ENCODE data around the gene C6orf47. TPM values are rescaled to one million over a fixed set of nuclear protein-coding genes. Genes with fewer than 3 reads are reported as not detected.

C6orf47 gene
- total and polyA plus RNA-seq, 10 of the 15 experiments (the other 5 are each of a cell fraction or from before 2014, with no cell fraction given): 0.16 to 20.4 (median 17.3) TPM; not detected in 1

DNA sequence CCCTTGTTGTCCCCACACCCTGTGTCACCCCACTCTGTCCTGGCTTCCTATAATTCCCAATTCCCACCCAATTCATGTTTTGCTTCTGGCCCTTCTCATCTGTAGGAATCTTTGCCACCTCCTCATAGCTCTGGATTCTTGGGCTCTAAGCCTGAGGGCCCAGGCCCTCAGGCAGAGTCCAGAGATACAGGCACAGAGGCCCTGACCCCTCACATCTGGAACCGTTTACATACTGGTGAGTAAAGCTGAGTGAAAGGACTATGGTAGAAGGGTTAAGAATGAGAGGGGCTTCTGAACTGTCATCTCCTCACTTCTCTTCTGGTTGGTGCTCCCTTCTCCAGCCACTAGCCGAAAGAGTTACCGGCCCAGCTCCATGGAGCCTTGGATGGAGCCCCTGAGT, 26.4 kb downstream of the C6orf47 start (continued):
- TF ChIP-seq, protein P1, sequence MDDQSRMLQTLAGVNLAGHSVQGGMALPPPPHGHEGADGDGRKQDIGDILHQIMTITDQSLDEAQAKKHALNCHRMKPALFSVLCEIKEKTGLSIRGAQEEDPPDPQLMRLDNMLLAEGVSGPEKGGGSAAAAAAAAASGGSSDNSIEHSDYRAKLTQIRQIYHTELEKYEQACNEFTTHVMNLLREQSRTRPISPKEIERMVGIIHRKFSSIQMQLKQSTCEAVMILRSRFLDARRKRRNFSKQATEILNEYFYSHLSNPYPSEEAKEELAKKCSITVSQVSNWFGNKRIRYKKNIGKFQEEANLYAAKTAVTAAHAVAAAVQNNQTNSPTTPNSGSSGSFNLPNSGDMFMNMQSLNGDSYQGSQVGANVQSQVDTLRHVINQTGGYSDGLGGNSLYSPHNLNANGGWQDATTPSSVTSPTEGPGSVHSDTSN (IDR thresholded peaks at IDR 0.05; ENCODE audit: insufficient replicate concordance, low read depth, low read length): no peak
- TF ChIP-seq SREBF2 (IDR thresholded peaks at IDR 0.05; ENCODE audit: low read length) (no peak), SRF (IDR thresholded peaks at IDR 0.05; ENCODE audit: low read depth in 2 of 2, low read length in 2 of 2) (no peak), SMC3 (IDR thresholded peaks at IDR 0.05; ENCODE audit: borderline replicate concordance, low read length) (no peak), CHD1 (IDR thresholded peaks at IDR 0.05; ENCODE audit: low read depth, low read length) (no peak), HDGF (IDR thresholded peaks at IDR 0.05) (no peak), RELA (IDR thresholded peaks at IDR 0.05; ENCODE audit: borderline replicate concordance, partially characterized antibody) (no peak), CREB1 (IDR thresholded peaks at IDR 0.05; ENCODE audit: low read depth) (no peak), RFX5 (IDR thresholded peaks at IDR 0.05; ENCODE audit: low read depth, low read length) (no peak), TCF3 (IDR thresholded peaks at IDR 0.05; ENCODE audit: borderline replicate concordance, insufficient read depth, low read depth, low read length) (no peak), ZBED1 (IDR thresholded peaks at IDR 0.05; ENCODE audit: borderline replicate concordance) (no peak), KDM1A (IDR thresholded peaks at IDR 0.05; ENCODE audit: borderline replicate concordance) (no peak), BHLHE40 (IDR thresholded peaks at IDR 0.05; ENCODE audit: borderline replicate concordance in 1 of 2, low read depth in 2 of 2, low read length in 1 of 2) (no peak)
- TF ChIP-seq, protein P2, sequence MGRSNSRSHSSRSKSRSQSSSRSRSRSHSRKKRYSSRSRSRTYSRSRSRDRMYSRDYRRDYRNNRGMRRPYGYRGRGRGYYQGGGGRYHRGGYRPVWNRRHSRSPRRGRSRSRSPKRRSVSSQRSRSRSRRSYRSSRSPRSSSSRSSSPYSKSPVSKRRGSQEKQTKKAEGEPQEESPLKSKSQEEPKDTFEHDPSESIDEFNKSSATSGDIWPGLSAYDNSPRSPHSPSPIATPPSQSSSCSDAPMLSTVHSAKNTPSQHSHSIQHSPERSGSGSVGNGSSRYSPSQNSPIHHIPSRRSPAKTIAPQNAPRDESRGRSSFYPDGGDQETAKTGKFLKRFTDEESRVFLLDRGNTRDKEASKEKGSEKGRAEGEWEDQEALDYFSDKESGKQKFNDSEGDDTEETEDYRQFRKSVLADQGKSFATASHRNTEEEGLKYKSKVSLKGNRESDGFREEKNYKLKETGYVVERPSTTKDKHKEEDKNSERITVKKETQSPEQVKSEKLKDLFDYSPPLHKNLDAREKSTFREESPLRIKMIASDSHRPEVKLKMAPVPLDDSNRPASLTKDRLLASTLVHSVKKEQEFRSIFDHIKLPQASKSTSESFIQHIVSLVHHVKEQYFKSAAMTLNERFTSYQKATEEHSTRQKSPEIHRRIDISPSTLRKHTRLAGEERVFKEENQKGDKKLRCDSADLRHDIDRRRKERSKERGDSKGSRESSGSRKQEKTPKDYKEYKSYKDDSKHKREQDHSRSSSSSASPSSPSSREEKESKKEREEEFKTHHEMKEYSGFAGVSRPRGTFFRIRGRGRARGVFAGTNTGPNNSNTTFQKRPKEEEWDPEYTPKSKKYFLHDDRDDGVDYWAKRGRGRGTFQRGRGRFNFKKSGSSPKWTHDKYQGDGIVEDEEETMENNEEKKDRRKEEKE (IDR thresholded peaks at IDR 0.05): no peak
- TF ChIP-seq, protein P3, sequence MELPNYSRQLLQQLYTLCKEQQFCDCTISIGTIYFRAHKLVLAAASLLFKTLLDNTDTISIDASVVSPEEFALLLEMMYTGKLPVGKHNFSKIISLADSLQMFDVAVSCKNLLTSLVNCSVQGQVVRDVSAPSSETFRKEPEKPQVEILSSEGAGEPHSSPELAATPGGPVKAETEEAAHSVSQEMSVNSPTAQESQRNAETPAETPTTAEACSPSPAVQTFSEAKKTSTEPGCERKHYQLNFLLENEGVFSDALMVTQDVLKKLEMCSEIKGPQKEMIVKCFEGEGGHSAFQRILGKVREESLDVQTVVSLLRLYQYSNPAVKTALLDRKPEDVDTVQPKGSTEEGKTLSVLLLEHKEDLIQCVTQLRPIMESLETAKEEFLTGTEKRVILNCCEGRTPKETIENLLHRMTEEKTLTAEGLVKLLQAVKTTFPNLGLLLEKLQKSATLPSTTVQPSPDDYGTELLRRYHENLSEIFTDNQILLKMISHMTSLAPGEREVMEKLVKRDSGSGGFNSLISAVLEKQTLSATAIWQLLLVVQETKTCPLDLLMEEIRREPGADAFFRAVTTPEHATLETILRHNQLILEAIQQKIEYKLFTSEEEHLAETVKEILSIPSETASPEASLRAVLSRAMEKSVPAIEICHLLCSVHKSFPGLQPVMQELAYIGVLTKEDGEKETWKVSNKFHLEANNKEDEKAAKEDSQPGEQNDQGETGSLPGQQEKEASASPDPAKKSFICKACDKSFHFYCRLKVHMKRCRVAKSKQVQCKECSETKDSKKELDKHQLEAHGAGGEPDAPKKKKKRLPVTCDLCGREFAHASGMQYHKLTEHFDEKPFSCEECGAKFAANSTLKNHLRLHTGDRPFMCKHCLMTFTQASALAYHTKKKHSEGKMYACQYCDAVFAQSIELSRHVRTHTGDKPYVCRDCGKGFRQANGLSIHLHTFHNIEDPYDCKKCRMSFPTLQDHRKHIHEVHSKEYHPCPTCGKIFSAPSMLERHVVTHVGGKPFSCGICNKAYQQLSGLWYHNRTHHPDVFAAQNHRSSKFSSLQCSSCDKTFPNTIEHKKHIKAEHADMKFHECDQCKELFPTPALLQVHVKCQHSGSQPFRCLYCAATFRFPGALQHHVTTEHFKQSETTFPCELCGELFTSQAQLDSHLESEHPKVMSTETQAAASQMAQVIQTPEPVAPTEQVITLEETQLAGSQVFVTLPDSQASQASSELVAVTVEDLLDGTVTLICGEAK (IDR thresholded peaks at IDR 0.05; ENCODE audit: borderline replicate concordance): no peak
